Transverse colon (tissue), 4 donors: ENCODE measurements around the gene MAGI1.

Experiments used
- POLR2A ChIP-seq: fragments of 450-650 bp; IDR thresholded peaks from one replicate; pipeline ENCODE4 v1.6.1; 2016; ENCODE audit warnings: antibody characterized with exemption, mild to moderate bottlenecking, moderate library complexity
- POLR2AphosphoS5 ChIP-seq, 3 donors: sonication (generic); formaldehyde crosslinking; IDR thresholded peaks; one replicate each; pipeline ENCODE4 v1.6.1; 2016; ENCODE audit warnings: antibody characterized with exemption in 3 of 3
- TF ChIP-seq, protein P1 (sequence below), 5 experiments: fragments of 200-600 bp in 3 of 5; fragments of 450-650 bp in 2 of 5; sonication (generic) in 3 of 5; IDR thresholded peaks; 1 replicate in 2 of 5; 2 replicates in 3 of 5; pipeline ENCODE4 v1.5.1; 2016 to 2017; ENCODE audit warnings: antibody characterized with exemption in 5 of 5, inconsistent platforms in 3 of 5, mild to moderate bottlenecking in 2 of 5, moderate library complexity in 1 of 5

DNA sequence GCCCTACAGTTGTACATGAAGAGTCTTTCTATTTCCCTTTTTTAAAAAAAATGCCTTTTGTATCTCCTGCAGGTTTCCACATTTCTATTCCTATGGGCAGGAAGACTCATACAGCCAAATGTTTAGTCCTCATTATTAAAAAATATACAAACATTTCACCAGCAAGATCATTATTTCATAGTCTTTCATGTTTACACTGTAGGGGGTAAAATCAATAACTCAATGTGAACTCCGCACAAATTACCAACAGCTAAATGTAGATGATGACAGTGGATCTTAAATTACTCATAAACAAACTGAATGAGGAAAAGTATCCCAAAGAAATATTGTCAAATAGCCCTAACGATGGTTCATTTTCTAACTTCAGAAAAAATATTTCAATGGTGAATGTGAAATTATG is 99.5 kb downstream of the MAGI1 start:
- TF ChIP-seq, protein P1, sequence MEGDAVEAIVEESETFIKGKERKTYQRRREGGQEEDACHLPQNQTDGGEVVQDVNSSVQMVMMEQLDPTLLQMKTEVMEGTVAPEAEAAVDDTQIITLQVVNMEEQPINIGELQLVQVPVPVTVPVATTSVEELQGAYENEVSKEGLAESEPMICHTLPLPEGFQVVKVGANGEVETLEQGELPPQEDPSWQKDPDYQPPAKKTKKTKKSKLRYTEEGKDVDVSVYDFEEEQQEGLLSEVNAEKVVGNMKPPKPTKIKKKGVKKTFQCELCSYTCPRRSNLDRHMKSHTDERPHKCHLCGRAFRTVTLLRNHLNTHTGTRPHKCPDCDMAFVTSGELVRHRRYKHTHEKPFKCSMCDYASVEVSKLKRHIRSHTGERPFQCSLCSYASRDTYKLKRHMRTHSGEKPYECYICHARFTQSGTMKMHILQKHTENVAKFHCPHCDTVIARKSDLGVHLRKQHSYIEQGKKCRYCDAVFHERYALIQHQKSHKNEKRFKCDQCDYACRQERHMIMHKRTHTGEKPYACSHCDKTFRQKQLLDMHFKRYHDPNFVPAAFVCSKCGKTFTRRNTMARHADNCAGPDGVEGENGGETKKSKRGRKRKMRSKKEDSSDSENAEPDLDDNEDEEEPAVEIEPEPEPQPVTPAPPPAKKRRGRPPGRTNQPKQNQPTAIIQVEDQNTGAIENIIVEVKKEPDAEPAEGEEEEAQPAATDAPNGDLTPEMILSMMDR (IDR thresholded peaks at IDR 0.05): no peak
- TF ChIP-seq POLR2A (no peak), POLR2AphosphoS5 (IDR thresholded peaks at IDR 0.05) (no peak)
